H1 (cell line): ENCODE measurements around the gene CAST. TPM values are rescaled to one million over a fixed set of nuclear protein-coding genes. Genes with fewer than 3 reads are reported as not detected.

Source experiments
- CTCF ChIA-PET: fragments of 300-600 bp; sonication (Branson Sonifier 250); formaldehyde crosslinking; loops from one replicate; lab custom pipeline; 2021; ENCODE audit not compliant: partially characterized antibody; lab: Charles Lee
- POLR2A ChIA-PET: fragments of 300-600 bp; sonication (Branson Sonifier 250); formaldehyde crosslinking; loops from one replicate; lab custom pipeline; 2021; ENCODE audit warnings: inconsistent platforms; ENCODE audit not compliant: partially characterized antibody; lab: Charles Lee
- DNase-seq, 2 experiments: peaks; one replicate each; pipeline versions ENCODE4 v3.0.0 to v3.0.0-alpha.2; 2010 to 2022; ENCODE audit warnings: low spot score in 2 of 2, low read depth in 1 of 2, mixed read lengths in 1 of 2
- FAIRE-seq: peaks from 2 replicates; lab custom pipeline; 2011; peaks lifted over from hg19 to GRCh38; lab: Jason Lieb, UNC
- H2AFZ ChIP-seq: 2 replicates; pipeline ENCODE4 v1.8.1; 2012; ENCODE audit warnings: low read length, inconsistent platforms
- H2AK5ac ChIP-seq: 2 replicates; pipeline ENCODE4 v1.6.1; 2013; ENCODE audit warnings: low read depth, low read length
- H2BK120ac ChIP-seq: replicated peaks from 2 replicates; pipeline ENCODE3; 2013; ENCODE audit warnings: low read depth, low read length, inconsistent platforms
- H2BK12ac ChIP-seq: 2 replicates; pipeline ENCODE4 v1.6.1; 2013; ENCODE audit warnings: low read depth, low read length
- H2BK15ac ChIP-seq: 2 replicates; pipeline ENCODE4 v1.6.1; 2013; ENCODE audit warnings: low read length
- H2BK20ac ChIP-seq: 2 replicates; pipeline ENCODE4 v1.6.1; 2013; ENCODE audit warnings: low read length
- H2BK5ac ChIP-seq: 2 replicates; pipeline ENCODE4 v1.6.1; 2013; ENCODE audit warnings: low read depth, low read length
- H3K14ac ChIP-seq: 2 replicates; pipeline ENCODE4 v1.6.1; 2013; ENCODE audit warnings: inconsistent platforms; ENCODE audit not compliant: insufficient read length
- H3K18ac ChIP-seq: 2 replicates; pipeline ENCODE4 v1.6.1; 2013; ENCODE audit warnings: low read length; ENCODE audit errors: extremely low read depth
- H3K23ac ChIP-seq: 2 replicates; pipeline ENCODE4 v1.6.1; 2013; ENCODE audit warnings: inconsistent platforms; ENCODE audit not compliant: insufficient read length
- H3K23me2 ChIP-seq: 2 replicates; pipeline ENCODE4 v1.6.1; 2013; ENCODE audit warnings: low read depth, low read length
- H3K27ac ChIP-seq: 2 replicates; pipeline ENCODE4 v1.6.1; 2011; ENCODE audit warnings: low read depth, low read length, inconsistent platforms
- H3K27me3 ChIP-seq, 4 experiments: replicated peaks in 1 of 4; 1 replicate in 1 of 4; 2 replicates in 3 of 4; pipeline versions ENCODE4 v1.6.1 to v1.8.1; 2011 to 2013; ENCODE audit warnings: low read length in 3 of 4, mild to moderate bottlenecking in 3 of 4, inconsistent platforms in 2 of 4, mixed read lengths in 2 of 4, moderate library complexity in 1 of 4; ENCODE audit not compliant: control insufficient read depth in 3 of 4, insufficient read depth in 3 of 4; ENCODE audit errors: extremely low read depth in 1 of 4
- H3K36me3 ChIP-seq, 4 experiments: 2 replicates each; pipeline versions ENCODE4 v1.6.1 to v1.8.1; 2011 to 2013; ENCODE audit warnings: mild to moderate bottlenecking in 4 of 4, low read length in 3 of 4, moderate library complexity in 2 of 4, control low read depth in 1 of 4, inconsistent platforms in 1 of 4; ENCODE audit not compliant: insufficient read depth in 4 of 4, control insufficient read depth in 2 of 4
- H3K4ac ChIP-seq: replicated peaks from 2 replicates; pipeline ENCODE3; 2013; ENCODE audit warnings: low read length, low read depth, mixed read lengths, inconsistent platforms; ENCODE audit not compliant: insufficient read length
- H3K4me1 ChIP-seq, 4 experiments: replicated peaks in 1 of 4; 1 replicate in 1 of 4; 2 replicates in 3 of 4; pipeline versions ENCODE4 v1.6.1 to v1.8.1; 2011 to 2013; ENCODE audit warnings: low read length in 3 of 4, inconsistent platforms in 2 of 4, mixed read lengths in 1 of 4; ENCODE audit not compliant: insufficient read depth in 4 of 4, control insufficient read depth in 3 of 4
- H3K4me2 ChIP-seq, 2 experiments: 2 replicates each; pipeline versions ENCODE4 v1.6.1 to v1.8.1; 2011 to 2013; ENCODE audit warnings: low read depth in 2 of 2, low read length in 2 of 2, control low read depth in 1 of 2, inconsistent platforms in 1 of 2, mild to moderate bottlenecking in 1 of 2; ENCODE audit not compliant: insufficient read depth in 1 of 2
- H3K4me3 ChIP-seq, 4 experiments: fragments of 200-600, 300-600 bp in 1 of 4; sonication (generic), shearing (Covaris generic), sonication (Bioruptor Twin) in 1 of 4; 2 replicates each; pipeline versions ENCODE4 v1.5.1 to v1.8.1; 2011 to 2016; ENCODE audit warnings: low read length in 4 of 4, low read depth in 3 of 4, control low read depth in 2 of 4, inconsistent platforms in 2 of 4, mild to moderate bottlenecking in 2 of 4, mixed read lengths in 1 of 4, moderate library complexity in 1 of 4; ENCODE audit not compliant: insufficient read depth in 2 of 4; ENCODE audit errors: extremely low read depth in 1 of 4
- H3K56ac ChIP-seq: replicated peaks from 2 replicates; pipeline ENCODE3; 2013; ENCODE audit warnings: low read depth, mild to moderate bottlenecking, mixed read lengths, low read length, inconsistent platforms; ENCODE audit not compliant: insufficient read length
- H3K79me1 ChIP-seq: 2 replicates; pipeline ENCODE4 v1.6.1; 2013; ENCODE audit warnings: low read depth, low read length, control low read depth
- H3K79me2 ChIP-seq, 2 experiments: 2 replicates each; pipeline versions ENCODE4 v1.6.1 to v1.8.1; 2012 to 2013; ENCODE audit warnings: low read length in 2 of 2, mild to moderate bottlenecking in 2 of 2, inconsistent platforms in 1 of 2; ENCODE audit not compliant: insufficient read depth in 2 of 2, control insufficient read depth in 1 of 2
- H3K9ac ChIP-seq, 4 experiments: replicated peaks in 1 of 4; 1 replicate in 1 of 4; 2 replicates in 3 of 4; pipeline versions ENCODE4 v1.6.1 to v1.8.1; 2011 to 2013; ENCODE audit warnings: low read depth in 3 of 4, low read length in 3 of 4, control low read depth in 2 of 4, mild to moderate bottlenecking in 2 of 4, moderate library complexity in 2 of 4, inconsistent platforms in 1 of 4; ENCODE audit errors: extremely low read depth in 1 of 4
- H3K9me3 ChIP-seq, 2 experiments: 2 replicates each; pipeline versions ENCODE4 v1.6.1 to v1.8.1; 2012 to 2013; ENCODE audit warnings: mild to moderate bottlenecking in 2 of 2, moderate library complexity in 2 of 2, control low read depth in 1 of 2, inconsistent platforms in 1 of 2, low read depth in 1 of 2, low read length in 1 of 2, mixed read lengths in 1 of 2; ENCODE audit not compliant: insufficient read depth in 2 of 2
- H4K20me1 ChIP-seq, 2 experiments: replicated peaks in 1 of 2; 2 replicates each; pipeline versions ENCODE3 to v1.8.1; 2011 to 2013; ENCODE audit warnings: inconsistent platforms in 2 of 2, low read length in 2 of 2, mild to moderate bottlenecking in 1 of 2; ENCODE audit not compliant: insufficient read depth in 2 of 2, control insufficient read depth in 1 of 2
- H4K5ac ChIP-seq: 2 replicates; pipeline ENCODE4 v1.6.1; 2013; ENCODE audit warnings: low read length, low read depth, mixed read lengths, inconsistent platforms; ENCODE audit not compliant: insufficient read length
- H4K8ac ChIP-seq: 2 replicates; pipeline ENCODE4 v1.8.0; 2013; ENCODE audit warnings: mild to moderate bottlenecking, moderate library complexity, low read length, inconsistent platforms; ENCODE audit not compliant: insufficient read depth; ENCODE audit errors: extremely low read depth
- H4K91ac ChIP-seq: replicated peaks from 2 replicates; pipeline ENCODE3; 2013; ENCODE audit warnings: low read length, mixed read lengths, inconsistent platforms; ENCODE audit not compliant: insufficient read length
- FOSL1 ChIP-seq: IDR thresholded peaks from 2 replicates; pipeline ENCODE4 v1.6.1; 2011; ENCODE audit warnings: mild to moderate bottlenecking, low read depth, low read length, moderate library complexity; ENCODE audit not compliant: insufficient read depth
- NRF1 ChIP-seq: IDR thresholded peaks from 2 replicates; pipeline ENCODE4 v1.6.1; 2011; ENCODE audit warnings: mild to moderate bottlenecking, low read depth, low read length, improper control_type of control experiment
- SIRT6 ChIP-seq: IDR thresholded peaks from one replicate; pipeline ENCODE4 v1.7.1; 2012; ENCODE audit warnings: low read length, inconsistent platforms
- WGBS, 2 experiments: shearing (Covaris generic) in 1 of 2; methylation state at CpG; one replicate each; pipeline versions ENCODE4 v1.1.6 to v1.1.7; 2013 to 2015; ENCODE audit warnings: low lambda C conversion rate in 2 of 2, mixed read lengths in 2 of 2, inconsistent platforms in 1 of 2, low coverage in 1 of 2, missing lambda C conversion rate in 1 of 2; ENCODE audit not compliant: insufficient replicate concordance in 2 of 2, insufficient coverage in 1 of 2, insufficient read length in 1 of 2; ENCODE audit errors: extremely low coverage in 1 of 2, missing lambda C conversion rate in 1 of 2; 5-methylcytosine and 5-hydroxymethylcytosine counted together
- polyA plus RNA-seq, 7 experiments: library from polyadenylated mRNA; depleted of rRNA in 3 of 7; stranded (reverse) in 5 of 7; unstranded in 2 of 7; fragments of >200 nt in 5 of 7; fragments of 200-250 nt in 2 of 7; gene quantifications; 1 replicate in 5 of 7; 2 replicates in 1 of 7; 4 replicates in 1 of 7; pipeline versions ENCODE4 v1.2.1 to v1.2.3, GENCODE V29; 2011 to 2013; ENCODE audit warnings: missing spikeins in 2 of 7, mixed read lengths in 2 of 7
- total RNA-seq: library from RNA; stranded (reverse); fragmentation: NEBNext Ultra II Directional; extraction: Animal tissue kit (Norgen Biotek cat#: 25700); gene quantifications from 2 replicates; pipeline ENCODE4 v1.2.1, GENCODE V29; 2021

Gene CAST
- total and polyA plus RNA-seq, 2 of the 8 experiments (the other 6 are each of a cell fraction or from before 2014, with no cell fraction given): 9.0 to 48.2 TPM

GRCh38 chr5:96768708-96769251 lies 106.6 kb downstream of the CAST start:
- TF ChIP-seq FOSL1 (no peak), SIRT6 (no peak), NRF1 (no peak)
- Histone ChIP-seq H3K4ac (no peak overlapping the region), H4K20me1 (no peaks in the 10 kb centered on the region), H2BK5ac (no peak overlapping the region), H3K23ac (no peak overlapping the region), H3K4me1 (no peaks in the 10 kb centered on the region), H2AK5ac (no peak overlapping the region), H4K91ac (no peak overlapping the region), H3K9me3 (no peaks in the 10 kb centered on the region), H3K14ac (no peak overlapping the region), H3K36me3 (peaks cover 0 to 15% (median 8%) of the 10 kb centered on the region in 4 experiments; a peak in 5 of 8 replicates), H2BK12ac (no peak overlapping the region), H3K79me2 (no peaks in the 10 kb centered on the region), H3K9ac (no peak overlapping the region), H2AFZ (no peak overlapping the region), H3K79me1 (no peaks in the 10 kb centered on the region), H3K27ac (no peak overlapping the region), H3K23me2 (no peaks in the 10 kb centered on the region), H3K4me2 (no peak overlapping the region), H3K18ac (no peak overlapping the region), H4K5ac (no peak overlapping the region), H3K4me3 (no peak overlapping the region), H2BK120ac (no peak overlapping the region), H3K27me3 (no peaks in the 10 kb centered on the region), H2BK15ac (no peak overlapping the region), H3K56ac (no peak overlapping the region), H2BK20ac (no peak overlapping the region), H4K8ac (no peak overlapping the region)
- FAIRE-seq (no peak), DNase-seq (no peak)
- WGBS, 2 experiments: 68% methylated on average over 4 of the region's 4 CpGs; no CpG with 5 or more reads in 1 of the 2 experiments
- ChIA-PET POLR2A (interaction anchor here (1.6 kb wide), 1 partner anchor 40 kb away, joined by 6 read pairs; the partner anchor contains the start of gene ERAP1), CTCF (interaction anchor here (1.1 to 2.1 kb wide), 6 partner anchors 11 to 394 kb away, joined by 3 to 6 read pairs (median 4); partner anchors contain the start of gene LIX1)
